ENCODE data around the gene ZNRF2.

The ZNRF2 gene

DNA sequence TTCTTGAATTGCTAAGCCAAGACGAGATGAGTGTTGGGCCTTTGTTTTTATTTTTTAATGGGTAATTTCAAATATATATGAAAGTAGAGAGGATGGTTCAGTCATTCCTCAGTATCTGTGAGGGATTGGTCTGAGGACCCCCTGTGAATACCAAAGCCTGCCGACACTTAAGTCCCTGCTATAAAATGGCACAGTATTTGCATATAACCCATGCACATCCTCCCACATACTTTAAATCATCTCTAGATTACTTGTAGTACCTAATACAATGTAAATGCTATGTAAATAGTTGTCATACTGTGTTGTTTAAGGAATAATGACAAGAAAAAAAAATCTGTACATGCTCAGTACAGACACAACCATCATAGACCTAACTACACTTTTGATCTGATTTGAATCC lies 120.8 kb downstream of the ZNRF2 start:
- no peak for DNase-seq (ENCODE audit: low spot score)
- FAIRE-seq: peak; percentile 40

DNA sequence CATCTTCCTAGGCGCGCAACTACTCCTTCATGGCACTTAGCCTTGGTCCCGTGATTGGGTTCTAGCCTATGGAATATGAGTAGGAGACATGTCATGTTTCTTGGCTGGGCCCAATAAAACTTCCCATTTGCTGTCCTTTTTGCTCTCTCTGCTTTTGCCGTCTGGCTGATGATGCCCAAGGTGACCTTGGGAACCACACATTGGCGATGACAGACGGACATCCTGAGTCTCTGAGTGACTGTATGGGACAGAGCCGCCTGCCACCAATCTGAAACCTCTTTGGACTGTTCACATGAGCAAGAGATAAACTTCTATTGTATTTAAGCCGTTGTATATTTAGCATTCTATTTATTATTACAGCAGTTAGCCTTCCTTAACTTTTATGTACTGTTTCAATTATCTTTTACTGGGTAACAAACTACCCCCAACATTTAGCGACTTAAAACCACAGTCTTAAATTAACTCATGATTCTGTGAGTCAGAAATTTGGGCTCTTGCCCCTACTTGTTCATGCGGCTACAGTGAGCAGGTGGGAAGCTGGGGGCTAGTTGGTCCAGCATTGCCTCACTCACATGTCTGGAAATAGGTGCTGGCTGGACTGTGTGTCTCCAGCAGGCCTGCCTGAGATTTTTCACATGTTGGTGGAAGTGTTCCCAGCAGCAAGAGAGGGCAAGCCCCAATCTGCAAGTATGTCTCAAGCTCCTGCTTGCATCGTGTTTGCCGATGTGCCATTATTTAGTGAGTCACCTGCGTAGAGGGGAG lies 122.4 kb downstream of the ZNRF2 start:
- FAIRE-seq (no peak), DNase-seq (ENCODE audit: low spot score) (no peak)

DNA sequence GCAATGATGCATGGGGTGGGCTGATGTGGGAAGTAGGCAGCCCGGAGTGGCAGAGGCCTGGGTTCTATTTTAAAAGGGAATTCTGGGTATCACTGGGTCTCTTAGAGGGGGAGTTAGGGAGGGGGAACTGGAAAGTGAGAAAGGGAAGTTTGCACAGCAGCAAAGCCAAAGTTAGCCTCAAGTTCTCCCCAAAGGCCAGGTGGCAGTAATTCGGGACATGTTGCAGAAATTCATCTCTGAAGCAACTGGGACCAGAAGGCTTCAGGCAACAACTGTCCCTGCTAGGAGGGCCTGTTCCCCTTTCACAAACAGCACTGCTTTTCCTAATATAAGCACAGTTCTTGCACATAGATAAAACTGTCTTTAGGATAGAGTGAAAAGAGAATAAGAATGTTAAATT lies 126.8 kb downstream of the ZNRF2 start:
- no peak for FAIRE-seq

DNA sequence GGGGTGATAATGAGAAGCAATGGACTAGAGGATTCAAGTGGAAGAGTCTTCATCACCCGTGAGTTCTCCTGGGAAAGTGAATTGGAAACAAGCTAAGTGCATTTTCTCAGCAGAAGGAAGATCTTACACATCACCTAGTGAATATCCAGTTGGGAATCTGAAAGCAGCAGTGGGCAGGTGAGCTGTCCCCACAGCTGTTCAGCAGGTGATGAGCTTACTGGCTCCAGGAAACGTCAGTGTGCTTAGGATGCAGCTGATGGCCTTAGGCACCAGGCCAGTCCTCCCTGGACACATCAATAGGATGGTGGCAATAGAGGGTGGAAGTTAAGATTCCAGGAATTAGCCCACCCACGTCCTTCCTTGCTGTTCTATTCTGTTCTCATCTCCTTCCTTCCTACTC lies 127.5 kb downstream of the ZNRF2 start:
- DNase-seq (ENCODE audit: low spot score) (no peak), FAIRE-seq (no peak)

More for the DNA sequence above, 126.8 kb downstream of the ZNRF2 start:
- DNase-seq (ENCODE audit: low spot score): no peak

DNA sequence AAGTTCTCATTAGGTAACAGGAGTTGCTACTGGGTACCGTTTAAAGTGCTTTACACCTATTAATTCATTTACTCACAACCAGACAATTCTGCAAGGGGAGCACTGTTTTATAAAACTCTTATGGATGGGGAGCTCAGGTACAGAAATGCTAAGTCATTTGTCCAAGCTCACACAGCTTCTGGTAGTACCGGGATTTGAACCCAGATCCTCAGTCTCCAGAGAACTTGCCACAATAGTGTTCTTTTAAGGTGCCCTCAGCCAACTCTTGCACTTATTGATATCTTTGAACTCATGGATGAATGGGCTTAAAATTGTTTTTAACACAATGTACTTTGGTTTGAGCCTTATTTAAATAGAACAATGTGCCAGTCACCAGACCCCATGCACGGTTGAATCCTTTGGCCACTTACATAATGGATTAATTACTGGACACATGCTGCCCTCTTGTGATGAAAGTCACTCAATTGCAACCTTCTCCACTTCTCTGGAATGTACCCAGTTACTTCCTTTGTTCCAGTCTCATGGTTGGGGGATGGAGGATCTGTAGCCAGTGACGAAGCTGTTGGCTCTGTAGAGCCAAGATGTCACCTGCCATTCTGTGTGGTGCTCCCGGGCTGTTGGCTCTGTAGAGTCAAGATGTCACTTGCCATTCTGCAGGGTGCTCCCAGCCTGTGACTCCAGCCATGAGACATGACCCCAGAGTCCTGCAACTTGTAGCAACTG lies 128.5 kb downstream of the ZNRF2 start:
- DNase-seq (ENCODE audit: low spot score) (peak; percentile 78), FAIRE-seq (peak; percentile 23)

DNA sequence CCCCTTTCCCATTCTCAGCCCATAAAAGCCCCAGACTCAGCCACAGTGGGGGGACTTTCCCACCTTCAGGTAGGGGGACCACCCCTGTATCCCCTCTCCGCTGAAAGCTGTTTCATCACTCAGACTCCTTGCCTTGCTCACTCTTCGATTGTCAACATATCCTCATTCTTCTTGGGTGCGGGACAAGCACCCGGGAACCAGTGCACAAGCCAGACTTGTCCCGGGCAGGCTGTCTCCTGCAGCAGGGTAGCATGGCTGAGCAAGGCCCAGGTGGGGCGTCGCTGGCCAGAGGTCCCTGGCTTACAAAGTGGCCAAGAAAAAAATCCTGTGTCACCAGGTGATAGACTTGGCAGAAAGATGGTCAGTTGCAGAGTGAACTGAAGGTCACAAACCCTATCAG lies 129.5 kb downstream of the ZNRF2 start:
- FAIRE-seq: no peak
- DNase-seq (ENCODE audit: low spot score): no peak

Measured in urothelium cell line (cell line).